NCI-H1694 (cell line): Measurements from ENCODE around the gene CYSLTR1.
"Not testable (repeated sequence)": the region's sequence is repeated elsewhere in the genome, so short reads cannot be mapped to it uniquely, and the experiment has no call there.

ENCODE experiments used
- DNase-seq: peaks from one replicate; lab custom pipeline; 2025; lab: John Stamatoyannopoulos, UW

Gene CYSLTR1

GRCh38 chrX:78327370-78328086 is at the start of gene CYSLTR1:
TSS of gene CYSLTR1 (minus strand) at chrX:78327611. CDS start at chrX:78273746, 53,865 bp downstream.
- DNase-seq: no peak

GRCh38 chrX:78377186-78377585 is 49.8 kb upstream of the CYSLTR1 start:
- DNase-seq: no peak

GRCh38 chrX:78375894-78376293 is 48.5 kb upstream of the CYSLTR1 start:
- no peak for DNase-seq

DNA sequence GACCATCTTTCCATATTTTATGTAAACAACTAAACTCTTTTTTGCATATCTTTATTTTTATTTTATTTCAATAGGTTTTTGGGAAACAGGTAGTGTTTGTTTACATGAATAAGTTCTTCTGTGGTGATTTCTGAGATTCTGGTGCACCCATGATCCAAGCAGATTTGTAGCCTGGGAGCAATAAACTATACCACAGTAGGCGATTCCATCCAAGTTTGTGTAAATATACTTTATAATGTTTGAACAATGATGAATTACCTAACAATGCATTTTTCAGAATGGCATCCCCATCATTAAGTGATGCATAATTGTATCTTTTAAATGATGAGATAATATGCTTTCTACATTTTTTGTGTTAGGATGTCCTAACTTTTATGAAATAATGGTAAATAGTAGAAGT is 39.2 kb upstream of the CYSLTR1 start:
- no peak for DNase-seq

DNA sequence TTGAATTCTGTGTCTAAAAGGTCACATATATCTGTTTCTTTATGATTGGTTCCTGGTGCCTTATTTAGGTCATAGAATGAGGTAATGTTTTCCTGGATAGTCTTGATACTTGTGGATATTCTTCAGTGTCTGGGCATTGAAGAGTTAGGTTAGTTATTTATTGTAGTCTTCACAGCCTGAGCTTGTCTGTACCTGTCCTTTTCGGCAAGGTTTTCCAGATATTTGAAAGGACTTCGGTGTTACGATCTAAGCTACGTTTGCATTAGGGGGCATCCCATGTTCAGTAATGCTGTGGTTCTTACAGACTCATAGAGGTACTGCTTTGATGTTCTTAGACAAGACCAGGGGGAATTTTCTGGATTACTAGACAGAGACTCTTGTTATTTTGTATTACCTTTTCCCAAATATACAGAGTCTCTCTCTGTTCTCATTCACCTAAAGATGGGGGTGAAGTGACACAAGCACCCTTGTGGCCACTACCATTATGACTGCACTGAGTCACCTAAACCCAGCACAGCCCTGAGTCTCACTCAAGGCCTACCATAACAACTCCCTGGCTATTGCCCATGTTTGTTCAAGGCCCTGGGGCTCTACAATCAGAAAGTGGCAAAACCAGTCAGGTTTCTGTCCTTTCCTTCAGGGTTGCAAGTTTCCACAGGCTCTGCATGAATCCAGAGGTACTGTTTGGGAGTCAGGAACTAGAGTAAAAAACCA is 30.1 kb upstream of the CYSLTR1 start:
- DNase-seq: no peak

- no peak for DNase-seq
Measured at GRCh38 chrX:78333521-78333920, 6.1 kb upstream of the CYSLTR1 start.

DNA sequence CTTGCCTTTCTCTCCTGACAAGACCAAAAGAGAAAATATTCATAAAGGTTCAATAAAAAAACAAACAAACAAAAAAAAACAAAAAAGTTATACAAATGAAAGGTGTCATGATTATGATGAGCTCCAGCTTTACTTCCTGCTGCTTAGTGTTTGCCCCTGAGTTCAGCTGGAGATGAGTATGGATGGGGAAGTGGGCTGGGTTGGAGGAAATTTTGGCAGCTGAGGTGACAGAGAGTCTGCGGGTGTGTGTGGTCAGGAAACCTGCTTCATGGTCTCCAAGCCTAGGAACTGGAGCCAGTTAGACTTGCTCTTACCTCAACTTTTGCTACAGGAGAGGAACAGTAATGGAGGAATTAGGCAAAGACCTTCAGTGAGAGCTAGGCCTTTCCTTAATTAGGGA is 4.3 kb upstream of the CYSLTR1 start:
- DNase-seq: no peak

DNA sequence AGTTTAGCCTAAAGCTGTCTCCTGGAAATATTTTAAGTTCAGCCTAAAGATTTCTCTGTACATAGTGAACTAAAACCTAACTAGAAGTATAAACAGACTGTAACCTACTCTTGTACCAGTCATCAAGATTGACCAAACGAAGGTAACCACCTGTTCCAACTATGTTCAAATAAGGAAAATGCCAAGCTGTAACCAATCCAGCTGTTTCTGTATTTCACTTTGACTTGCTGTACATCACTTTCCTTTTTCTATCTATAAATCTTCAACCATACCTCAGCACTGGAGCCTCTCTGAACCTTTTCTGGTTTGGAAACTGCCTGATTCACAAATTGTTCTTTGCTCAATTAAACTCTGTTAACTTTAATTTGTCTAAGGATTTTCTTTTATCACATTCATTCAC is 3.1 kb upstream of the CYSLTR1 start:
- no peak for DNase-seq

DNA sequence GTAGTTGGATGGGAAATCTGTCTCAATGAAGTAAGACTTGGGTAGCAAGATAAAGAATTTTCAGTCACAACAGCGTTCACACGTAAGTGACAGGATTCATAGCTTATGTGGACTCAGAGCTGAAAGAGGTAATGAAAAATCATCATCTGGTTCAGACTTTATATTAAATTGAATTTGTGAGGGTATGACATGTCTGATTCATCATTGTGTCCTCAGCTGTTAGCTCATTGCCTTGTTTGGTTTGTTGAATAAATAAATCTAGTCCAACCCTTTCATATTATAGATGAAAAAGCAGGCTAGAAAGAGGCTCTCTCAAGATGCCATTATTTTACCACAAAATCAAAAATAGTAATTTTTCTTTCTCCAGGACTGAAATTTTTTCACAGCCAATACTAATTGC is 2.7 kb upstream of the CYSLTR1 start:
- DNase-seq: no peak

DNA sequence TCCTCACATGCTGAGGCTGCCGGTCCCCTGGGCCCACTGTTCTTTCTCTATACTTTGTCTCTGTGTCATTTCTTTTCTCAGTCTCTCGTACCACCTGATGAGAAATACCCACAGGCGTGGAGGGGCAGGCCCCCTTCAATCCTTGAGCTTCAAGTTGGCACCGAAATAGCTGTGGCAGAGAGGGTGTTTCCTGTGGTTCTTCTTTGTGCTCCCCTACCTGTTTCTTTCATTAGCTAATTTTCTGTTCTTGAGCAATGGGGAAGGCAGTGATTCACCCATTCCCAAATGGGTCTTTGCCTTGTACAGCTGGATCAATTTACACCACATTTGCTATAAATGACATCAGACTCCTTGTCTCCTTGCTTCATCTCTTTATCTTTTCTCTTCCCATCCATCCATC is 2.1 kb upstream of the CYSLTR1 start:
- no peak for DNase-seq

DNA sequence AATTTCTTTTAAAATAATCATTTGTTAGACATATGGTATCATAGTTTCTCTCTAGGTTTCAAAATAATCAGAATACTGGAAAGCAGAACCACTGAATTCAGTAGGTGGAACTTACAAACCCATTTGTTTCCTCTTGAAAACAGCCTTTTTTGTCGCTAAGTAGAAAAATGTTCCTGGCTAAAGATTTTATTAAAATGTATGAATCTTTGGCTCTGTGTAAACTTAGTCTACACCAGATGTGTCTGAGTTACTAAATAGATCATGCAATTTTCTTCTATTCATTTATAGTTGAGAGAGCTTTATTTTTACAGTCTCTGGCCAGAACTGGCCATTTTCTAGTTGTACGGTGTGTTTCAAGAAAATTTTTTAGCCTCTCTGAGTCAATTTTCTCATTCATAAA is 1.0 kb downstream of the CYSLTR1 start:
- DNase-seq: no peak

DNA sequence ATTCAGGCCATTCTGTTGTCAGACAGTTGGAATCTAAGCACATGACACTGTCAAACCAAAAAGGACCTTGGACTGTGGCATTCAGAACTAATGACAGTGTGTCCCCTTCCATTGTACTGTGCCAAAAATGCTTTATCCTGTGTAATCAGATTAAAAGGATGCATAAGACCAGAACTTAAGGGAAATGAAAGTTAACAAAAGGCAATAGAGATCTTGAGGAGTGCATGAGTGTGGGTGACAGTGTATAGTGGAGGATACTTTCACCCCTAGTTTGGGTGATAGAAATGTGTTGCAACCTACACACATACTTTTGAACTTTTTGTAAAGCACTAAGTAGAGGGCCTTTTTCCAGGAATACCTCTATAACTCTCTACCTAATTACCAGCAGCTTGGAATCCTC is 4.5 kb downstream of the CYSLTR1 start:
- DNase-seq: no peak

DNA sequence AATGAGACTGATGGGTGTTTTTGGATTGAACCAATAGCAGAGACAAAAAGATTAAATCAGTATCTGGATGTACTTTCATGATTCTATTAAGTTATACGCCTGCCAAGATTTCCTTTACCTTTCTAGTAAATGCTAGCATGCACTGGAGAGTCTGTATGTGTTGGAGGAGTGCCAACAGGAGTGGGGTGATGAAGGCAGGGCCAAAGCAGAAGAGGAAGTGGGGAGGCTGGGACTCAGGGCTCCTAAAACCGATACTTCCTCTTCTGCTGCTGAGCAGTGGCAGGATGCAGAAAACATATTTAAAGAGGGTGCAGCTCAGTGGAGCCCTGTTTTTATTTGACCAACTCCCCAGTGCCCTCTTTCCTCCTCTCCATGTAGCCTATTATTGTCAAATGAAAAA is 5.6 kb downstream of the CYSLTR1 start:
- DNase-seq: no peak

DNA sequence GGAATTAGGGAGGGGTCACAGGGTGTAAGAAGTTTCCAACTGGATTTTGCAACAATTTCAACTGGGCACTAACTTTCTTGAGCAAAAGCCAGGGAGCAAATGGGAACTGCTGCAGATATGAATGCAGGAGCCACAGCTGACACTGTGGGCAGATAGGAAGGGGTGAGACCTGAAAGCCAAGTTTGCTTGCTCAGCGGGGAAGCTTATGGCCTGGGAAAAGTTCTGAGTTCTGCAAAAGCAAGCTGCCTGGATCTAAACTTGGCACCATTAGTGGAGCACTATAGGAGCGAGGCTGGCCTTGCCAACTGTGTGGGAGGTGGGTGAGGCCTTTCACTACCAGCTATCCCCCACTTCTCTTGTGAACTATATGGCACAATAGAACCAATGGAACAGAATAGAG is 11.1 kb downstream of the CYSLTR1 start:
- DNase-seq: no peak

GRCh38 chrX:78315745-78316144 is 11.7 kb downstream of the CYSLTR1 start:
- DNase-seq: no peak

GRCh38 chrX:78314561-78314960 is 12.8 kb downstream of the CYSLTR1 start:
- no peak for DNase-seq

DNA sequence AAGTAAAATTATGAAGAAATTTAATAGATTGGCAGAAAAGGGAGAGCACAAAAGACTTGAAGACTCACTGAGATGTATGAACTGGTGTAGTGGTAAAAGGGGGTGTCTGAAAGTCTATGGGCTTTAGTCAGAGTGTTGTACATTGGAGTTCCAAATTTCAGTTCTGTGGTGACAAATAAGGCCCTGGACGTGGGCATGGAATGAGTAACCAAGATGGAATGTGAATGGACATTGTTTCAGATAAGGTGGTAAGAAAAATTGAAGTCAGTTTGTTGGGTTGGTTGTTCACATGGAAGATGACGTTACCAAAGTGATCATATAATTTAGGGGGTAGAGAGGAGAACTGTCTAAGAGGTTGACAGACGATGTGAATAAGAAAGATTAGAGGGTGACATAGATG is 13.9 kb downstream of the CYSLTR1 start:
- DNase-seq: no peak

DNA sequence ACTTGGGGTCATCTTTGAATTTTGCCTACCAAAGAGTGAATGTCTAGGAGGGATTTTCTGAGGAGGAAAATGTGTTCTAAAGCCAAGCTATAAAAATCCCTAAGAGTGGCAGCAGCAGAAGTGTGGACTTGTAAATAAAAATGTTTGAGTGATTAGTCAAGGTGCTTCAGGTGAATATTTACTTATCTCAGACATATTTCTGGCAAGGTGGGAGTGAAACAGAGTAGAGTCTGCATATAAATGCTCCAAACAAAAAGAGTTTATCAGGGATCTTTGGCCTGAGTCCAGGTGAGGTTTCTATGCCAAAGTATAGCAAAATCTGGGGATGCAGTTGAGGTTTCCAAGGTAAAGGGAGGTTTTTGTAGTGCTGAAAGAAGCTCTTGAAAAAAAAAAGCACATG is 19.7 kb downstream of the CYSLTR1 start:
- DNase-seq: no peak

GRCh38 chrX:78303086-78303485 is 24.3 kb downstream of the CYSLTR1 start:
- no peak for DNase-seq

GRCh38 chrX:78300933-78301332 is 26.5 kb downstream of the CYSLTR1 start:
- DNase-seq: not testable (repeated sequence)

DNA sequence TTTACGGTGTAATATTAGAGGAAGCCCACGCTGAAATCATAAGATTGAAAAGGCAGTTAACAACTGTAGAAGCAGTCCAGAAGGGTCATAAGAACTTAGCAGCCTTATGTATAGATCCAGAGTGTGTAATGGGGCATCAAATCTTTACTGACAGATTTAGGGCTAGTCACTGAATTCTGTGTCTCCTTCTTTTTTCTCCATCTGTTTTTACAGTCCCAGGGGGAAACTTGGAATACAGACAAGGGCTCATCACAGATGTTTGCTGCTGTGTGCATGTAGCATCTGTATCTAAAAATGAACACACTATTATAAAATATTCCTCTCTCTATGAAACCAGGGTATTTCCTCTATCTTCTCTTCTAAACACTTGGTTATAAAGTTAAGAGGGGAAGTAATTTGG is 43.9 kb downstream of the CYSLTR1 start:
- DNase-seq: no peak

DNA sequence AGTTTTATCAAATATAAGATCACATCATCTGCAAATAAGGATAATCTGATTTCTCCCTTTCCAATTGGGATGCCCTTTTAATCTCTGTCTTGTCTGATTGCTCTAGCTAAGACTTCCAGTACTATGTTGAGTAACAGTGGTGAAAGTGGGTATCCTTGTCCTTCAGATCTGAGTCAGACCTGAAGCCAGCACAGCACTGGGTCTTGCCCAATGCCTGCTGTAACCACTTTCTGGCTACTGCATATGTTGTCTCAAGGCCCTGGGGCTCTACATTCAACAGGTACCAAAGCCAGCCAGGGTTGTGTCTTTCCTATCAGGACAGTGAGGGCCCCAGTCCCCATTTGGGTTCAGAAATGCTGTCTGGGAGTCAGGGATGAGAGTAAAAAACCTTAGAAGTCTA is 90.3 kb downstream of the CYSLTR1 start:
- no peak for DNase-seq

GRCh38 chrX:78226047-78226446 is 101.4 kb downstream of the CYSLTR1 start:
- DNase-seq: not testable (repeated sequence)
